DMS 273 (cell line): Measurements from ENCODE around the gene GPBP1L1.

Experiments used
- DNase-seq: peaks from one replicate; lab custom pipeline; 2025; ENCODE audit not compliant: unreplicated experiment; lab: John Stamatoyannopoulos, UW

The GPBP1L1 gene

DNA sequence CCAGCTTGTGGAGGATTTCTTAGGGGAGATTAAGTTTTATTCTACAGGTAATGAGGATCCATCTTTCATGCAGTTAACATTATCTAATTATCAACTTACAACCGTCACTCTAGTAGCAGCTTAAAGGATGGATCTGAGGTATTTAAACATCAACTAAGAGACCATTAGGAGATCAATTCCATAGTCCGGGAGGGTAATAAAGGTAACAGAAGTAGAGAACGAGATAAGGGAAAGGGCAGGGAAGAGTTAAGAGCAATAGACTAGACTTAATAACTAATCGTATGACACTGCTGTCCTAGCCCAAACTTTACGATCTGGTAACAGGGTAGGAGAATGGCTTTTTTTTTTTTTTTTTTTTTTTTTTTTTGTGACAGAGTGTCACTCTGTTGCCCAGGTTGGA lies 43.0 kb downstream of the GPBP1L1 start:
- DNase-seq, result no peak

DNA sequence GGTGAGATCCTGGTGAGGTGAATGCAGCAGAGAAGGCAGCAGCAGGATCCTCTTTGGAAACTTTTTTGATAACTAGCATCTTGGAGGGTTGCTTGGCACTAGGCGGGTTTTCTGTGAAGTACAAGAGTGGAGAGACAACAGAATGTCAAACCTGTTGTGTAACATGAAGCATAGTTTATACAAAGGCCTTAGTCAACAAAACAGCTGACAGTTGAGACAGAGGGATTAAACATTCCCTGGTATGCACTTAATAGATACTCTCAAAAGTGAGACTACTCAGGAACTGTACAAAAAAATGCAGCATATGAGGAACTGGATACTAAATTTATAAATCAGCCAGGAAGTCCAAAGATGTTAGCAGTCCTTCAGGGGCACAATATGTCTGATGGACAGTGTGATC lies 46.0 kb downstream of the GPBP1L1 start:
- no peak for DNase-seq

DNA sequence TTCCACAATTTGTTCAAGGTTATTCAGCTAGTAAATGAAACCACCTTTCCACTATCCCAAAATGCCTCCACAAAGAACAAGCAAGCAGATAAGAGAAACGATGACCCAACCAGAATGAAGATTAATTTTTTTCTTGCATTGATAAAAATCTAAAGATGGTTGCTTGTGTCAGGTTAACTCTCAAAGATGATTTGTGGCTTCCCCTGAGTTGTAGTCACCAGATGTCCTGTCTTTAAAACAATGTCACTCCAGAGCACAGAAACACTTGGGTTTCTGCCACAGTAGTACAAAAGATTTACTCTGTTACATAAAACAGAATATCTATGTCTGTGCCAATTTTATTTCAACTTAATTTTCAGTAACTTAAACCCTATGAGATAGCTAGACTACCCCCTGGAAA lies 51.1 kb downstream of the GPBP1L1 start:
- DNase-seq, result no peak

DNA sequence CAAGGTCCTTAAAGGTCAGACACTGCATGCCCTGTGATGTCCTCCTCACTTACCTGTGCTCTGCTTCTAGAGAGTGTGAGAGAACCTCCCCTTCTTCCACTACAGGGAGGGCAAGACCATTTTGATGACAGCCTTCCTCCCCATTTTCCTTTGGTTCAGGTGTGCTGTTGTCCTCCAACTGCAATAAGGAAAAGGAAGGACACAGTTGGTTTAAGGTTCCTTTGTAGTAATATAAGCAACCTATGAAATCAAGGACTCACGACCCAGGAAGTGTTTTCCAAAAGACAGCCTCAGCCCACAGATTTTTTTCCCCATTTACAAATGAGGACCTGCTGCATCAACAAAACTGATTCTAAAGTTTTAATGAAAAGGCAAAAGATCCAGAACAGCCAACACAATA lies 55.9 kb downstream of the GPBP1L1 start:
- DNase-seq, result no peak

DNA sequence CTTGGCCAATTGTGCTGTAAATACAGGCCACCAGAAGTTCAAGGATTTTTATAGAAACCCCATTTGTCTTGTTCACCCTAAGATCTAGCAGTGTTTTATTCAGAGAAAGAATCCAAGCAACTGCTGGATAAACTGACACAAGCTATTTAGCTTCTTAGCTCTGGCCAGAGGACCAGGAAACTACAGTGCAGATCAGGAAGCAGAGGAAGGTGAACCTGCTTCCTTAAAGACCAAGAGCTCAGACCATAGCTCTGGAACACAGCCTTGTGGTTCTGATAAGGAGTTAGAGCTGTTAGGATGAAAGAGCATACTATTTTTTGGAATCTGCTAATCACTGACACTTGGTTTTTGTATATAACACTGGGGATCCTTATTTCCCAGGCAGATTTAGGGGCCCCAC lies 57.3 kb downstream of the GPBP1L1 start:
- DNase-seq, result no peak

DNA sequence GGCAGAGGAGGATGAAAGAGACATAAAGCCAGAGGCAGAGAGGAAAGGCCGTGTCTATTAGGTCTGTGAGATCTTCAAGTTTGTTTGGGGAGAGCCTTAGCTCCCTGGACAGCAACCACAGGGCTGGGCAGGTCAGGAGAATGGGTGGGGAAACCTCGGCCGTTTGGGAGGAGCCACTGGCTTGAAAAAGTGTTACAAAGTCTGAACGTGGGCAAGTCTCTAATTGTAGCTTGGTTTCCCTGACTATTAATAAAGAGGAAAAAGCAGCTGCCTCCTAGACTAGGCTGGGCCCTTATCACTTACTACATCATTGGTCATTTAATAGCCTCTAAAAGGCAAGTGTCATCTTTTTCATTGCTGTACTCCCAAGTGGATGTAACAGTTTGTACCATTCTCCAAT lies 62.4 kb downstream of the GPBP1L1 start, which contains the start of gene CCDC17:
Gene CCDC17, minus strand, starts transcription at position 83 of the 400 bp plus-strand sequence. CDS start 145 bp downstream, outside the sequence.
- no peak for DNase-seq

DNA sequence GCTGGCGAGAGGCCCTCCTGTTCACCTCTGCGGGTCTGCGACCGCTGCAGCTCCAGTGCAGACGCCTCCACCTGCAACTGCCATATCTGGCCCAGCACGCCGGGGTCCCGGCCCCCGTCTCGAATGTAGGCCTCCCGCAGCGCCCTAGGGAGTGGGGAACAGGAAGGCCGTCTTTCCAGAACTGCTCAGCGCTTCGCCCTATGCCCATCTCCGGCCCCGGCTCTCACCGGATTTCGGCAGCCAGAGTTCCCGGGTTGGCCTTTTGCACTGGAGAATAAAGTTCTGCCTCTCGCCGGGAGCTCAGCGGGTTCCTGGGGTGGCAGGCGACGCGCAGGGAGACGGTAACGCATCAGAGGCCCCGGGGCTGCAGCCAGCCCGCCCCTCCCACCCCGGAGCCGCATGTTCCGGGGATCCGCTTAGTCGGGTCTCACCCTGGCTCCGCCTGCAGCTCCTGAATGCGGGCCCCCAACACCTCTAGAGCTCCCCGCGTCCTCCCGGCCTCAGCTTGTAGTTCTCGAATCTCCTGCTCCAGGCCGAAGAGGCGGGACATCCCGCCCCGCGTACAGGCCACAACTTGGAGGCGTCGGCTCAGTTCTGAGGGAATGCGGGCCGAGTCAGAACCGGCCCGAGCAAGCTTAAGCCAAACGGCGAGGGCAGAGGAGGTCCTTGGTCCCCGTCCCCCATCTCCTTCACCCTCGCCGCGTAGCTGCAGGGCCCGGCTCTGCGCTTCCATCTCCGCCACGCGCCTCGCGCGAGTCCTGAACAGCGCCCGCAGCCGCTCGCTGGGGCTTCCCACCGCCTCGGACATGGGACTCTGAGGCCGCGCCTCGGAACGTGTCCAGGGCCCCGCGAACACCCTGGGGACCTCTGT lies 63.6 kb downstream of the GPBP1L1 start:
- DNase-seq, result no peak

DNA sequence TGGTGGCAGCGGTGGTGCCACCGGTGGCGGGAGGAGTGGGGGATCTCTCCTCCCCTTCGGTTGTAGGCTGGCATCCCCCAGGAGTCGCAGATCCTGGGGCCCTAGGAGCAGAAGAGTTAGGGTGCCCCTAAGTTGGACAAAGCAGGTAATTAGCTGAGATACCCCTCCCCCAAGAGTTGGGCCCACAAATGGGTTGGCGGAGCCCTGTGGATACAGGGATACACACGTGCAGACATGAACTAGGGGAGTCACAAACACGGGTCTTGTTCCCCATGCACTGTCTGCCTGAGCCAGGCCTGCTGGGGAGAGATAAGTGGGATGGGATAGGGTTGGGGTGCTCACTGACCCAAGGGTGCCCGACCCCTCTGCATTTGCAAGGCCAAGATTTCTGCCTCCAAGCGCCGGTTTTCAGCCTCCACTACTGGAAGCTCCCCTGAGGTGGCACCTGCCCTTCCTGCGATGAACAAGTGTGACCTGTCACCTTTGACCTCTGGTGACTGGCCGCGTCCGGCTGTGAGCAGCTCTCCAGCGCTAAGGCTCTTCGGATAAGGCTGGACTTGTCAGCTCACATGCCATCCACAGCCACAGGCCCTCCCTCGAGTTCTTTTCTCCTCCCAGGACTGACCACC lies 64.3 kb downstream of the GPBP1L1 start:
- DNase-seq, result peak; percentile 30

DNA sequence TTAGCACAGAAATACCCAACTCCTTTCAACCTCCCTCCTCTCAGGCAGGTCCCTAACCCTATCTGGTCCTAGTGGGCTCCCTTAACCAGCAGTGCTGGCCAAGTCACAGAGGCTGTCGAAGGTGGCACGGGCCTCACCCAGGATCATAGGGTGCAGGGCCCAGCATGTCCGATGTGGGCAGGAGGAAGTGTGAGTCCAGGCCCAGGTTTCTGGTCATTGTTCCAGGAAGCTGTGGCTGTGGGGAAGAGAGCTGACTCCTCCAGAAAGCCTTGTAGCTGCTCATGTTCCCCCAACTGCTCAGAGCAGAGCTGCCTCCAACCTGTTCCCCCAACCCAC lies 64.9 kb downstream of the GPBP1L1 start:
- peak; percentile 29 for DNase-seq

DNA sequence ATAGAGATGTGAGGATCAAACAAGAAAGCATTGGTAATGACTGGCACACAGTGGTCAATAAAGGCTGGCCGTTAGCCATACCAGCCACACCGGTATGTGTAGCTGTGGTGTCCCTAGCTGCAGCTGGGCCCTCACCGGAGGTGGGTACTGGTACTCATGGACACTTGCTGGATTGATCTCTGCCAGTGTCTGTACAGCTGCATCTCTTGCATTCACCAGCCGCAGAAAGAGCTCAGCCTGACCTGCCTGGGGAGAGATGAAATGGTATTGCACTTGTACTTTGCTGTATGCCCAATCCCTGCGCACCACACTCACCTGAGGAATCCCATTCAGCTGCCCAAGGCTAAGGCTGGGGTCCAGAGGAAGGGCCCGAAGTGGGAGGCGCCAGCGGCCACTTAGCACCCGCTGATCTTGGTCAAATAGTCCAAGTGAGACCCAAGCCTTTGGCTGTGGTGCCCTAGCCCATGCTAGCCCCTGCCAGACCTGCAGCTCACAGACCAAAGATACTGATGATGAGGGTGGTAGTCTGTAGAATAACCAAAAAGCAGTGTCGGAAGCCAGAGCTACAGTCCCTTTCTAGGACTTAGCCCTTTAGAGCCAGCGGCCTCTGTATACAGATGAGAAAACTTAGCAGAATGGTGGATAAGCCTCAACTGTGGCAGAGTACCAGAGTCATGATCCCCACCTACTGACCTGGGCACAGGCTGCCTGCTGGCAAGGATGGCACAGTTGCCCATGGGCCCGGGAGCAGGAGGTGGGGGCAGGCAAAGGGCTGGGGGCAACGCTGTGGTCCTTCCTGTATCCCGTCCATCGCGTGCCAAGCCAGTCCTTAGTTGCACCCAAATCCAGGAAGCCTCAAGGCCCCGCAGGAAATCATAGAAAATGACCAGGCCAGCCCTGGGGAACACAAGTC lies 65.5 kb downstream of the GPBP1L1 start:
- DNase-seq, result no peak

DNA sequence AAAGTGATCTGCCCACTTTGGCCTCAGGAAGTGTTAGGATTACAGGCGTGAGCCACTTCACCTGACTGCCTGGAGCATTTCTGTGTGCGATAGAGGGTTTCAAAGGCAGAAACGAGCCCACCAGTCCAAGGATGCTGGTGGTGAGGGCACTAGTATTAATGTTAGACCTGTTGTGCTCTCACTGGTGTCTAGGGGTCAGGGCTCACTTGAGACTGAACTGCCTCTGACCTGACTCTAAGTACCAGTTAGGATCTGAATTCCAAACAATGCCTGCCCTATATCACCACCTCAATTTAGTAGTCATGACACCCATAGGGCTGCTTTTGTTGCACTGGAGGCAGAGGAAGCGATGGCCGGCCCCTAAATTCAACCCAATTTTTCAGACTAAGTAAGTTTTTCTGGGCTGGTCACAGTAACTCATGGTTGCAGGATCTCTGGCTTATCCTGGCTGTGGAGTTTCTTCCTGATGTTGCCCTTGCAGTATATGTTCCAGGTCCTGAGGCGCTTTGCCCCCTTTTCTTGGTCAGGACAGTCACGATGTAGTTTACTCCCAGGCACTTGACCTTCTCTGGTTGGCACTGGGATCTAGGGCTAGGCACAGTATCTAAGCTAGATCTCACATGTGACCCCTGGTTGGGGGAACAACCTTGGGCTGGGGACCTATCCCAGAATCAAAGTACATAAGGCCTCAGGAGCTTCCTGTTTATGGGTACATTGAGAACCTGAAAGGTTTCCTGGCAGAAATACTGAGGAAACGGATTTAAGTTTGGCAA lies 67.0 kb downstream of the GPBP1L1 start:
- peak; percentile 35 for DNase-seq

DNA sequence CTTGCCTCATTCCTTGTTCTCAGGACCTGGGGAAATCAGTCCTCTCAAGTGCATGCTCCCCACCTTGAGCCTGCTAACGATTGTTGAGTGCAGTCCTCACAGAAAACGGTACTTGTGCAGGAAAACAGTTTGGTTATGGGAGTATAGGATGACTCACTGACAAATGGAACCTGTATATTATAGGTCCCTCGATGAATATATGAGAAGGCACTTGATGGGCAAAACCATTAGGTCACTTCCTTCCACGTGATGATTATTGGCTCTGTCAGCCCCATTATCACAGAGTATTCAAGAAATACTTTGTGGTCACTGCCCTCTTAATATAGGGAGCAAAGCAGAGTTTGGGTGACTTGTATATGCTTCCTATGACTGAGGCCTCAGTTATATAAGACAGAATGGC lies 68.7 kb downstream of the GPBP1L1 start:
- peak; percentile 24 for DNase-seq

DNA sequence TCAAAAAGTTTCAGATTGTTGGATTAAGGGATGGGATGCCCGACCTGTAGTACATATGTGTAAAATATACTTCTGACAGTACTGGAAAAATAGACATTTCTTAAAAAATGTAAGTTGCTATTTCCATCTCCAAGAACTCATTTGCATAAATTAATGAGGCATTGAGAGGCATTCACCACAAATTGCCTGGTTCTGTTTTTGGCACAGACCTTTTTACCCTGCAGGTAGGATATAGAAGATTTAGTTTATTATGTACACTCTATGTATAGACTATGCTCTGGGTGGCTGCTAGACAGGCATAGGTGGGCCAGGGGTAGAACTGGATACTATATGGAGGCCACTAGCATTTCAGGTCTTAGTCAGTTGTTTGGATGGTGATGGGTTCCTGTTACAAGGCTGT lies 70.4 kb downstream of the GPBP1L1 start:
- DNase-seq, result no peak

DNA sequence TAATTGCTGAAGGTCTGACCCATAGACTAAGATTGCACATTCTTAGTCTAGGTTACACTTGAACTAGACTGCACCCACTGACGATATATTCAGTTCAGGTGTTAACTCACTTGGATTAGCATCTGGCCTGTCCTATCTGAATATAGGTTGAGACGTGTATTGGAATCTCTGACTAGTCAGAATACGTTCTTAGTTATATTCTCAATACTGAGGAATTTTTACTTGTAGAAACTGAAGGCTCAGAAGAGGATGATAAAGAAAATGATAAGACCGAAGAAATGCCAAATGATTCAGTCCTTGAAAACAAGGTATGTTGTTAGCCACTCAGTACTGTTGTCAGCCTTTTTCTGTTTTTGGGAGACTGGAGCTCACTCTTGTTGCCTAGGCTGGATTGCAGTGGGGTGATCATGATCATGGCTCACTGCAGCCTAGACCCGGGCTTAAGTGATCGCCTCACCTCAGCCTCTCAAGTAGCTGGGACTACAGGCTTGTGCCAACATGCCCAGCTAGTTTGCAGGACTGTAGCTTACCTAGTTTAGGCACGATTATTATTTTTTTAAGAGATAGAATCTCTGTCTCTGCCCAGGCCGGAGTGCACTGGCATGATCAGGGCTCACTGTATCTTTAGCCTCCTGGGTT lies 73.3 kb downstream of the GPBP1L1 start:
- DNase-seq, result no peak

DNA sequence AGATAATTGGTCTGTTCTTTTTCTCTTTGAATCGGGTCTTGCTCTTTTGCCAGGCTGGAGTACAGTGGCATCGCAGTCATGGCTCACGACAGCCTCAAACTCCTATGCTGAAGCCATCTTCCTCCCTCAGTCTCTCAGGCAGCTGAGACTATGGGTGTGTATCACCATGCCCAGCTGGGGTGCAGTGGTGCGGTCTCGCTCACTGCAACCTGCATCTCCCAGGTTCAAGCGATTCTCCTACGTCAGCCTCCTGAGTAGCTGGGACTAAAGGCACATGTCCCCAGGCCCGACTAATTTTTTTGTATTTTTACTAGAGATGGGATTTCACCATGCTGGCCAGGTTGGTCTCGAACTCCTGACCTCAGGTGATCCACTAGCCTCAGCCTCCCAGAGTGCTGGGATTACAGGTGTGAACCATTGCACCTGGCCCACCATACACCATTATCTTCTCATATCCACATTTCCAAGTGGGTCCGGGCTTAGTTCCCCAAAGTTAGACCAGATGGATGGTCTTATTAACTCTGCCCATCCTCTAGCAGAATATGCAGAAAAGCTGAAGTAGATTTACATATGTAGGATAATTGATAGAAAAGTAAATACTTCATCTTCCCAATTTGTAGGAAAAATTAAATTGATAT lies 75.6 kb downstream of the GPBP1L1 start:
- no peak for DNase-seq

DNA sequence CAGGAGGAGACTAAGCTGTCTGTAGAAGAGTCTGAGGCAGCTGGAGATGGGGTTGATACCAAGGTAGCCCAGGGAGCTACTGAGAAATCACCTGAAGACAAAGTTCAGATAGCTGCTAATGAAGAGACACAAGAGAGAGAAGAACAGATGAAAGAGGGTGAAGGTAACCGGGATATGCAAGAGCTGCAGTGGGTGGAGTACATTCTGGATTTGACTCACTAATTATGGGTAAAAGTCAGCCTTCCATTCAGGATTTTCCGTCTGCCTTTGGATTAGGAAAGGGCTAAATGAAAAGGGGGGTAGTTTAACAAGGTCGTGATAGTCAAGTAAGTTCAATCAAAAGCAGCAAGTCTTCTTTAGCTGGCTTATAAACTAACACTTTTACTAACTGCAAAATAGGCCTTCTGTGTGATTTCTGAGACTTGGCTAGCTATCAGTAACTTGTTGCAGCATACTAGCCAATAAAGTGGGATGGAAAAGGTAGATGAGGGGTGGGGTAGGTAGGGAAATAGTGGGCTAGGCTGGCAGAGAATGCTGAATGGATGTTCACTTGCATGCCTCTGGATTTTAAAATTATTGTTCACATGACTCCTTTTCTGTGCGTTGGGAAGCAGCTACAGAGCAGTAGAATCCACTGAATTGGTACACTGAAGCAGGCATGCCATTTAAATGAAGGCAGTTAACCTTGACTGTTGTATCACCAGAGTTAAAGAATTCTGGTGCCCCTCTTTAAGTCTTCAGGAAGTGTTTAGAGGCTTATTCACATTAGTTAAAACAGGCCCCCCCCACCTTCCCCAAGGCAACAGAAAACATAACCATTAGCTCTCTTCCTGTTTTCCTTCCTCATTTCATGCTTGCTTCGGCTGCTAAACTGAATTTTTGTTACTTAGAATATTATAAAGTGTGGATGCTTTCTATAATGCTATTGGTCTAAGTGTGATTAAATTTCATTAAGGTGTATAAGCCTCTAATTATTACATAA lies 77.9 kb downstream of the GPBP1L1 start:
- no peak for DNase-seq

DNA sequence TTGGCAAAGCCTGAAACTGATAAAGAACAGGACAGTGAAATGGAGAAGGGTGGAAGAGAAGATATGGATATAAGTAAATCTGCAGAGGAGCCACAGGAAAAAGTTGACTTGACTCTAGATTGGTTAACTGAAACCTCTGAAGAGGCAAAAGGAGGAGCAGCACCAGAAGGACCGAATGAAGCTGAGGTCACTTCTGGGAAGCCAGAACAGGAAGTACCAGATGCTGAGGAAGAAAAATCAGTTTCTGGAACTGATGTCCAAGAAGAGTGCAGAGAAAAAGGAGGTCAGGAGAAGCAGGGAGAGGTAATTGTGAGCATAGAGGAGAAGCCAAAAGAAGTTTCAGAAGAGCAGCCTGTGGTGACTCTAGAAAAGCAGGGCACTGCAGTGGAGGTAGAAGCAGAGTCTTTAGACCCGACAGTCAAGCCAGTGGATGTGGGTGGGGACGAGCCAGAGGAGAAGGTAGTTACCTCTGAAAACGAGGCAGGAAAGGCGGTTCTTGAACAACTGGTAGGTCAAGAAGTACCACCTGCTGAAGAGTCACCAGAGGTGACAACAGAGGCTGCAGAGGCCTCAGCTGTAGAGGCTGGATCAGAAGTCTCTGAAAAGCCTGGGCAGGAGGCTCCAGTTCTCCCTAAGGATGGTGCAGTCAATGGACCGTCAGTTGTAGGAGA lies 78.8 kb downstream of the GPBP1L1 start:
- no peak for DNase-seq

DNA sequence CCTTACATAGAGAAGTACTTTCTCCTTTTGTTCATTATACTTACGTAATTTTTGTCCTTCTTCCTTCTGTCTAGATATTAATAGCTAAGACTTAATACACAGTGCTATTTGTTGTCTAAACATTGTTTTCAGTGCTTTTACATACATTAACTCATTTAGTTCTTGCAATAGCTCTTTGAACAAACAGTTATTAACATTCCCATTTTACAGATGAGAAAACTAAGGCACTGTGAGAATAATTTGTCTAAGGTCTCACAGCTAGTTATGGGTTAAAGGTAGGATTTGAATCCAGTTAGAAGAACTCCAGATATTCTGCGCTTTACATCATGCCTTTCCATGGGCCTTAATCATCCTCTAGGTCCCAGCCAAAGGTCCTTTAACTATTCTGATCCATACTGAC lies 82.1 kb downstream of the GPBP1L1 start:
- DNase-seq, result no peak
